Progenitor cell of endocrine pancreas (in vitro differentiated cells): Measurements from ENCODE around the gene KYAT1. TPM values are rescaled to one million over a fixed set of nuclear protein-coding genes. Genes with fewer than 3 reads are reported as not detected.
A peak's percentile ranks its signal among the peaks of the same experiment; 100 is the strongest.

Experiments used
- DNase-seq: peaks from one replicate; pipeline ENCODE4 v3.0.0; 2021; ENCODE audit warnings: low spot score; ENCODE audit not compliant: unreplicated experiment
- H3K27ac Mint-ChIP-seq: 2 replicates; pipeline ENCODE4 v1.8.0; 2021; ENCODE audit warnings: mild to moderate bottlenecking, moderate library complexity, mixed read lengths
- H3K27me3 Mint-ChIP-seq: 2 replicates; pipeline ENCODE4 v1.8.0; 2021; ENCODE audit warnings: mixed read lengths
- H3K36me3 Mint-ChIP-seq: 2 replicates; pipeline ENCODE4 v1.8.0; 2022; ENCODE audit warnings: mixed read lengths; ENCODE audit not compliant: insufficient read depth
- H3K4me1 Mint-ChIP-seq: 2 replicates; pipeline ENCODE4 v1.8.0; 2021; ENCODE audit warnings: low read depth, mixed read lengths
- H3K4me3 Mint-ChIP-seq: 2 replicates; pipeline ENCODE4 v1.8.0; 2021; ENCODE audit warnings: low read depth, mild to moderate bottlenecking, moderate library complexity, mixed read lengths
- H3K9me3 Mint-ChIP-seq: 2 replicates; pipeline ENCODE4 v1.8.0; 2021; ENCODE audit warnings: low read depth, mixed read lengths
- total RNA-seq: library from RNA; stranded (reverse); gene quantifications from 2 replicates; pipeline ENCODE4 v1.2.1, GENCODE V29; 2021
- TF ChIP-seq, protein P1 (sequence below): fragments of 200-600 bp; sonication (generic); IDR thresholded peaks from one replicate; pipeline ENCODE4 v1.5.0; 2021; ENCODE audit warnings: antibody characterized with exemption, mild to moderate bottlenecking; ENCODE audit not compliant: unreplicated experiment

KYAT1 gene
- total RNA-seq, 1 donor from 2014 or later = 11.7 TPM

DNA sequence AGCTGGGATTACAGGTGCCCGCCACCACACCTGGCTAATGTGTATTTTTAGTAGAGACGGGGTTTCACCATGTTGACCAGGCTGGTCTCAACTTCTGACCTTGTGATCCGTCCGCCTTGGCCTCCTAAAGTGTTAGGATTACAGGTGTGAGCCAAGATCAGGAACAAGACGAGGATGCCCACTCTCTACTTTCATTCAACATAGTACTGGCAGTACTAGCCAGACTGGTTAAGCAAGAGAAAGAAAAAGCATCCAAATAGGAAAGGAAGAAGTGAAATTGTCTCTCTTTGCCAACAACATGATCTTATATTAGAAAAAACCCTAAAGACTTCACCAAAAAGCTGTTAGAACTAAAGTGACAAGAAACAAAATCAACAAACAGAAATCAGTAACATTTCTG, 70.9 kb downstream of the KYAT1 start:
- H3K27ac Mint-ChIP-seq = no peak overlapping the region

DNA sequence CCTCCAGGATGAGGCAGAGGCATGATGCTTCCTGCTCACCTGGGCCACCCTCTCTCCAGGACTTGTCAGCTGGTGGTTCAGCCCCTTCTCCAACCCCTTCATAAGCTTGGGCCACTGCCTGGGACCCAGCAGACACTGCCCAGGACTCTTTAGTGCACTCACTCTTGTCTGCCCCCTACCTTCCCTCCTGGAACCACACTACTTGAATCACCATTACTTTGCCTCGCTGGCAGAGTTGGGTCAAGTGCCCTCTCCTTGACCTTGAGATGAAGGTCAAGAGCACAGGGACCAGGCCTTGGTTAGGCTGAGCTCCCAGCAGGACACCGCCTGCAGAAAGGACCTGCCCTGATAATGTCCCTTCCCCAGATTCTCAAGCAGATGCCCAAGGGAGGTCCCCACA, 71.9 kb downstream of the KYAT1 start:
- H3K27ac Mint-ChIP-seq = no peak overlapping the region
- TF ChIP-seq, protein P1, sequence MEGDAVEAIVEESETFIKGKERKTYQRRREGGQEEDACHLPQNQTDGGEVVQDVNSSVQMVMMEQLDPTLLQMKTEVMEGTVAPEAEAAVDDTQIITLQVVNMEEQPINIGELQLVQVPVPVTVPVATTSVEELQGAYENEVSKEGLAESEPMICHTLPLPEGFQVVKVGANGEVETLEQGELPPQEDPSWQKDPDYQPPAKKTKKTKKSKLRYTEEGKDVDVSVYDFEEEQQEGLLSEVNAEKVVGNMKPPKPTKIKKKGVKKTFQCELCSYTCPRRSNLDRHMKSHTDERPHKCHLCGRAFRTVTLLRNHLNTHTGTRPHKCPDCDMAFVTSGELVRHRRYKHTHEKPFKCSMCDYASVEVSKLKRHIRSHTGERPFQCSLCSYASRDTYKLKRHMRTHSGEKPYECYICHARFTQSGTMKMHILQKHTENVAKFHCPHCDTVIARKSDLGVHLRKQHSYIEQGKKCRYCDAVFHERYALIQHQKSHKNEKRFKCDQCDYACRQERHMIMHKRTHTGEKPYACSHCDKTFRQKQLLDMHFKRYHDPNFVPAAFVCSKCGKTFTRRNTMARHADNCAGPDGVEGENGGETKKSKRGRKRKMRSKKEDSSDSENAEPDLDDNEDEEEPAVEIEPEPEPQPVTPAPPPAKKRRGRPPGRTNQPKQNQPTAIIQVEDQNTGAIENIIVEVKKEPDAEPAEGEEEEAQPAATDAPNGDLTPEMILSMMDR = no peak
- H3K9me3 Mint-ChIP-seq = no peaks in the 10 kb centered on the region
- no peak overlapping the region for H3K4me3 Mint-ChIP-seq
- peaks cover 7% of the 10 kb centered on the region for H3K36me3 Mint-ChIP-seq
- H3K4me1 Mint-ChIP-seq = no peaks in the 10 kb centered on the region
- no peak for DNase-seq
- no peaks in the 10 kb centered on the region for H3K27me3 Mint-ChIP-seq

More for the DNA sequence above, 70.9 kb downstream of the KYAT1 start:
- no peaks in the 10 kb centered on the region for H3K9me3 Mint-ChIP-seq
- H3K4me3 Mint-ChIP-seq = no peak overlapping the region
- DNase-seq = no peak
- TF ChIP-seq, protein P1 = no peak
- no peaks in the 10 kb centered on the region for H3K4me1 Mint-ChIP-seq
- H3K36me3 Mint-ChIP-seq = peaks cover 5% of the 10 kb centered on the region
- no peaks in the 10 kb centered on the region for H3K27me3 Mint-ChIP-seq

DNA sequence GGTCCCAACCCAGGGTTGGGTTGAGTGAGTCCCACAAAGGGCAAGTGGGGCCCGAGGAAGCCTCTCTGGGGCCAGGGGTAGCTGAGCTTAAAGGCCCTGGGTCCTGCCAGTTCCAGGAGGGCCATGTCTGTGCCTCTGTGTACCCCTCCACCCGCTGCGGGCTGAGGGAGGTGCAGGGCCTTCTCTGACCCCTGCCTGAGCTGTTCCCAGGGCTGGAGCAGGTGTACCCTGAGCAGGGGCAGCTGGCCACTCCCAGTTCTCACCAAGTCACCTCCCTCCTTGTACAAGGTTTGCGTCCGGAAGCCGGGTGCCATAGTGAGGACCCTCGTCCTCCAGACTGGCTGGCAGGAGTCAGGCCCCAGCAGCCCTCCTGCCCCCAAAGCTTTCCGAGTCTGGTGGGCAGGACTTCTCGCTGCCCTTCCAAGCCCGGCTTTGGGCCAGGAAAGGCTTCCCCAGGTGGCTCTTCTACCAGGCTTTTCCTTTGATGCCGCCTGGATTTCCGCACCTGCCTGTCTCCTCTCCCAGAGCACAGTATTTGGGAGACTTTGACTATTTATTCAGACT, 72.6 kb downstream of the KYAT1 start:
- Mint-ChIP-seq H3K9me3 (no peaks in the 10 kb centered on the region), H3K4me3 (no peak overlapping the region), H3K4me1 (no peaks in the 10 kb centered on the region), H3K27ac (peak overlapping the region; percentile 24), H3K36me3 (peaks cover 7% of the 10 kb centered on the region), H3K27me3 (no peaks in the 10 kb centered on the region)
- TF ChIP-seq, protein P1 = no peak
- DNase-seq = no peak

DNA sequence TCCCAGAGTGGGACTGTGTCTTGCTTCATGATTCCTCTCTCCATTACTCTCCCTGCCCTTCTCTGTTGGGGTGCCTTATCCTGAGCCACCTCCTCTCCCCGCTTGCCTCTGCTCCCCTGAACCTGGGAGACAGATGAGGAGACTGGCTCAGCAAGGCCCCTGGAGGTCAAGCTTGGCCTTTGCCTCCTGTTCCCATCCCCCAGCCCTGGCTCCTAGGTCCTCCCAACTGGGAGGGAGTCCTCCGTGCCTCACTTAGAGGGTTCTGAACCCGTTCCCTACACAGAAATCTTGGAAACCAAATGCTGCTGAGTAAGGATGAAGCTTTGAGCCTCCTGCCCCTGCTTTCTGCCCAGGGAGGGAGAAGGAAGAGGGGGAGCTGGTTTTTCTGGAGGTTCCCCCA, 73.2 kb downstream of the KYAT1 start:
- TF ChIP-seq, protein P1 = no peak
- H3K4me1 Mint-ChIP-seq = no peaks in the 10 kb centered on the region
- H3K27ac Mint-ChIP-seq = no peak overlapping the region
- no peak for DNase-seq
- H3K36me3 Mint-ChIP-seq = peaks cover 9% of the 10 kb centered on the region
- H3K4me3 Mint-ChIP-seq = no peak overlapping the region
- no peaks in the 10 kb centered on the region for H3K27me3 Mint-ChIP-seq
- H3K9me3 Mint-ChIP-seq = no peaks in the 10 kb centered on the region

DNA sequence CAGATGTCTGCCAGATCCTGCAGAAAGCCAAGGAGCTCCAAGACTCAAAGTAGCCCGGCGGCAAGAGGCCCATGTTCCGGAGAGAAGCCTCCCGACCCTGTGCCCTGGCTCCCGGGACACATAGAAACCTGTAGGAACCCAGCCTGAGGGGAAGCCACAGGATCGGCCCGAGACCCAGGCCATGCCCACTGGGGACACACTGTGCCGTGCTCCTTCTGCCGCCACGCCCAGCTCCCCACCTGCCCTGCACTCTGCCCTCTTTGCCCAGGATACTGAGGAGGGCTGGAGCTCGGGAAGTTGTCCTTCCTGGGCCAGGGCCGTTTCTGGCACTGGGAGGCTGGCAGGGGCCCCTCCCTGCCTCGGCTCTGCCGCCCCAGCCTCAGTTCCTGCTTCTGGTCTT, 73.9 kb downstream of the KYAT1 start:
- TF ChIP-seq, protein P1 = no peak
- Mint-ChIP-seq H3K4me1 (no peaks in the 10 kb centered on the region), H3K9me3 (no peaks in the 10 kb centered on the region), H3K27me3 (no peaks in the 10 kb centered on the region), H3K27ac (no peak overlapping the region), H3K36me3 (peaks cover 11% of the 10 kb centered on the region), H3K4me3 (no peak overlapping the region)
- no peak for DNase-seq
